Fibroblast of lung (primary cell): ENCODE measurements around the gene AFP. TPM values are rescaled to one million over a fixed set of nuclear protein-coding genes. Genes with fewer than 3 reads are reported as not detected.

ENCODE experiments used
- DNase-seq, 2 donors: peaks; one replicate each; pipeline versions ENCODE4 v3.0.0 to v3.0.0-alpha.2; 2010; ENCODE audit warnings: low read depth in 2 of 2
- H2AFZ ChIP-seq: 2 replicates; pipeline ENCODE4 v1.5.1; 2012; ENCODE audit warnings: low read length, control low read depth, inconsistent platforms
- H3K27ac ChIP-seq: 2 replicates; pipeline ENCODE4 v1.5.1; 2011; ENCODE audit warnings: low read length, control low read depth; ENCODE audit not compliant: insufficient read depth
- H3K27me3 ChIP-seq: 2 replicates; pipeline ENCODE4 v1.5.1; 2011; ENCODE audit warnings: mild to moderate bottlenecking, low read length; ENCODE audit not compliant: control insufficient read depth, insufficient read depth
- H3K36me3 ChIP-seq: 2 replicates; pipeline ENCODE4 v1.5.1; 2011; ENCODE audit warnings: low read length; ENCODE audit not compliant: control insufficient read depth, insufficient read depth
- H3K4me1 ChIP-seq: 2 replicates; pipeline ENCODE4 v1.5.1; 2011; ENCODE audit warnings: low read length; ENCODE audit not compliant: control insufficient read depth, insufficient read depth; ENCODE audit errors: extremely low read depth
- H3K4me2 ChIP-seq: 2 replicates; pipeline ENCODE4 v1.5.1; 2011; ENCODE audit warnings: low read length, control low read depth; ENCODE audit not compliant: insufficient read depth; ENCODE audit errors: extremely low read depth
- H3K4me3 ChIP-seq, 4 experiments: fragments of 200-600 bp in 1 of 4; sonication (generic) in 1 of 4; replicated peaks in 1 of 4; 2 replicates each; pipeline ENCODE4 v1.5.1; 2011 to 2016; ENCODE audit warnings: low read length in 4 of 4, low read depth in 3 of 4, mild to moderate bottlenecking in 3 of 4, control low read depth in 2 of 4, inconsistent platforms in 1 of 4, mixed read lengths in 1 of 4; ENCODE audit not compliant: insufficient read depth in 1 of 4; ENCODE audit errors: control extremely low read depth in 1 of 4
- H3K79me2 ChIP-seq: 2 replicates; pipeline ENCODE4 v1.5.1; 2012; ENCODE audit warnings: mild to moderate bottlenecking, low read length, inconsistent platforms; ENCODE audit not compliant: control insufficient read depth, insufficient read depth
- H3K9ac ChIP-seq: 2 replicates; pipeline ENCODE4 v1.5.1; 2011; ENCODE audit warnings: mild to moderate bottlenecking, low read length, control low read depth; ENCODE audit not compliant: insufficient read depth
- H3K9me3 ChIP-seq: 2 replicates; pipeline ENCODE4 v1.5.1; 2012; ENCODE audit warnings: low read depth, low read length; ENCODE audit not compliant: control insufficient read depth, insufficient read depth
- H4K20me1 ChIP-seq: 2 replicates; pipeline ENCODE4 v1.5.1; 2011; ENCODE audit warnings: low read length; ENCODE audit not compliant: control insufficient read depth, insufficient read depth; ENCODE audit errors: extremely low read depth
- EZH2 ChIP-seq: IDR thresholded peaks from 2 replicates; pipeline ENCODE4 v1.5.1; 2012; ENCODE audit warnings: low read length, control low read depth, mild to moderate bottlenecking; ENCODE audit errors: missing control alignments
- polyA plus RNA-seq, 2 donors: library from polyadenylated mRNA; depleted of rRNA in 1 of 2; stranded (reverse) in 1 of 2; unstranded in 1 of 2; fragments of >200 nt; gene quantifications; 2 replicates each; pipeline ENCODE4 v1.2.1, GENCODE V29; 2011 to 2012; ENCODE audit warnings: missing spikeins in 1 of 2
- total RNA-seq: library from RNA; depleted of rRNA; stranded (reverse); fragments of >200 nt; gene quantifications from 2 replicates; pipeline ENCODE4 v1.2.1, GENCODE V29; 2014
- TF ChIP-seq, protein P1 (sequence below), 2 donors: IDR thresholded peaks in 1 of 2; conservative IDR thresholded peaks in 1 of 2; 1 replicate in 1 of 2; 2 replicates in 1 of 2; pipeline ENCODE4 v1.5.1; 2011 to 2012; ENCODE audit warnings: low read length in 2 of 2, control low read depth in 1 of 2, inconsistent platforms in 1 of 2, low read depth in 1 of 2, mild to moderate bottlenecking in 1 of 2

Gene AFP
- total and polyA plus RNA-seq, 2 donors (not counting 1 experiment from before 2014, with no cell fraction given): 0.35 to 0.83 TPM

- Histone ChIP-seq H3K27me3 (no peaks in the 10 kb centered on the region), H3K36me3 (no peaks in the 10 kb centered on the region), H4K20me1 (no peaks in the 10 kb centered on the region), H3K9ac (no peak overlapping the region), H3K4me1 (no peaks in the 10 kb centered on the region), H3K9me3 (no peaks in the 10 kb centered on the region), H3K79me2 (no peaks in the 10 kb centered on the region), H2AFZ (no peak overlapping the region), H3K27ac (no peak overlapping the region), H3K4me2 (no peak overlapping the region), H3K4me3 (no peak overlapping the region)
- TF ChIP-seq EZH2: no peak
- TF ChIP-seq, protein P1, sequence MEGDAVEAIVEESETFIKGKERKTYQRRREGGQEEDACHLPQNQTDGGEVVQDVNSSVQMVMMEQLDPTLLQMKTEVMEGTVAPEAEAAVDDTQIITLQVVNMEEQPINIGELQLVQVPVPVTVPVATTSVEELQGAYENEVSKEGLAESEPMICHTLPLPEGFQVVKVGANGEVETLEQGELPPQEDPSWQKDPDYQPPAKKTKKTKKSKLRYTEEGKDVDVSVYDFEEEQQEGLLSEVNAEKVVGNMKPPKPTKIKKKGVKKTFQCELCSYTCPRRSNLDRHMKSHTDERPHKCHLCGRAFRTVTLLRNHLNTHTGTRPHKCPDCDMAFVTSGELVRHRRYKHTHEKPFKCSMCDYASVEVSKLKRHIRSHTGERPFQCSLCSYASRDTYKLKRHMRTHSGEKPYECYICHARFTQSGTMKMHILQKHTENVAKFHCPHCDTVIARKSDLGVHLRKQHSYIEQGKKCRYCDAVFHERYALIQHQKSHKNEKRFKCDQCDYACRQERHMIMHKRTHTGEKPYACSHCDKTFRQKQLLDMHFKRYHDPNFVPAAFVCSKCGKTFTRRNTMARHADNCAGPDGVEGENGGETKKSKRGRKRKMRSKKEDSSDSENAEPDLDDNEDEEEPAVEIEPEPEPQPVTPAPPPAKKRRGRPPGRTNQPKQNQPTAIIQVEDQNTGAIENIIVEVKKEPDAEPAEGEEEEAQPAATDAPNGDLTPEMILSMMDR (conservative IDR thresholded peaks at IDR 0.05 in 1 of 2, IDR thresholded peaks at IDR 0.05 in 1 of 2; ENCODE audit: low read depth in 1 of 2, low read length in 2 of 2): no peak
- DNase-seq: no peak
These were observed 38.7 kb upstream of the AFP start for GRCh38 chr4:73396993-73397972.

DNA sequence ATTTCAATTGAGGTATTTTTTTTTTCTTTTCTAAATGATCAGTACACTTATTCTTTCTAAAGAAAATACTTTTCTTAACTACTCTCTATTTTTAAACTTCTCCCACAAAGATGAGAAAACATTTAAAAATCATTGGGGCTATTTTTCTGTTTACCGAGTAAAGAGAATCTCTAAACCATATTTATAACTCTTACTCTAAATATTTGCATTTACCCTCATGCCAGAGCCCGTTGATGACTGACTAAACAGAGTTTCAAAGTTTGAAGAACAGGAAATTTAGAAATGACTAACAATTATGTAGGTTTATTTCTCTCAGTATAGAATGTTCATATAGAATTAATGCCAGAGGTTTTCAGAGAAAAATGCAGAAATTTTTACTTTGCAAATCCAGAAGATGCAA, 34.6 kb upstream of the AFP start:
- no peaks in the 10 kb centered on the region for H3K9me3 ChIP-seq
- TF ChIP-seq, protein P1 (conservative IDR thresholded peaks at IDR 0.05 in 1 of 2, IDR thresholded peaks at IDR 0.05 in 1 of 2; ENCODE audit: low read depth in 1 of 2, low read length in 2 of 2): no peak
- TF ChIP-seq EZH2: no peak

GRCh38 chr4:73404042-73404441, 32.0 kb upstream of the AFP start, which contains the start of gene ALB:
ALB (plus strand) TSS chr4:73404287; CDS start chr4:73404328, 41 bp downstream.
- H4K20me1 ChIP-seq: no peaks in the 10 kb centered on the region
- no peaks in the 10 kb centered on the region for H3K9me3 ChIP-seq
- H3K4me3 ChIP-seq: no peak within 1 kb of the TSS
- no peak within 1 kb of the TSS for H3K27ac ChIP-seq
- no peak within 1 kb of the TSS for H3K4me2 ChIP-seq
- no peak within 1 kb of the TSS for H3K9ac ChIP-seq
- no peaks in the 10 kb centered on the region for H3K27me3 ChIP-seq
- no peak for DNase-seq
- no peaks in the 10 kb centered on the region for H3K79me2 ChIP-seq
- no peaks in the 10 kb centered on the region for H3K4me1 ChIP-seq
- no peak within 1 kb of the TSS for H2AFZ ChIP-seq
- TF ChIP-seq, protein P1 (conservative IDR thresholded peaks at IDR 0.05 in 1 of 2, IDR thresholded peaks at IDR 0.05 in 1 of 2; ENCODE audit: low read depth in 1 of 2, low read length in 2 of 2): no peak
- no peak for TF ChIP-seq EZH2
- no peaks in the 10 kb centered on the region for H3K36me3 ChIP-seq

More for the DNA sequence above, 34.6 kb upstream of the AFP start:
- Histone ChIP-seq H3K27ac (no peak overlapping the region), H3K36me3 (no peaks in the 10 kb centered on the region), H3K27me3 (no peaks in the 10 kb centered on the region), H3K79me2 (no peaks in the 10 kb centered on the region), H3K9ac (no peak overlapping the region), H3K4me3 (no peak overlapping the region), H4K20me1 (no peaks in the 10 kb centered on the region), H3K4me2 (no peak overlapping the region), H2AFZ (no peak overlapping the region), H3K4me1 (no peaks in the 10 kb centered on the region)
- DNase-seq: no peak
